Measurements from ENCODE around the gene PSKH1. TPM values are rescaled to one million over a fixed set of nuclear protein-coding genes. Genes with fewer than 3 reads are reported as not detected.
A peak's percentile ranks its signal among the peaks of the same experiment; 100 is the strongest.

PSKH1 gene
- total and polyA plus RNA-seq, 4 donors = 15.2 to 30.4 (median 22.9) TPM

DNA sequence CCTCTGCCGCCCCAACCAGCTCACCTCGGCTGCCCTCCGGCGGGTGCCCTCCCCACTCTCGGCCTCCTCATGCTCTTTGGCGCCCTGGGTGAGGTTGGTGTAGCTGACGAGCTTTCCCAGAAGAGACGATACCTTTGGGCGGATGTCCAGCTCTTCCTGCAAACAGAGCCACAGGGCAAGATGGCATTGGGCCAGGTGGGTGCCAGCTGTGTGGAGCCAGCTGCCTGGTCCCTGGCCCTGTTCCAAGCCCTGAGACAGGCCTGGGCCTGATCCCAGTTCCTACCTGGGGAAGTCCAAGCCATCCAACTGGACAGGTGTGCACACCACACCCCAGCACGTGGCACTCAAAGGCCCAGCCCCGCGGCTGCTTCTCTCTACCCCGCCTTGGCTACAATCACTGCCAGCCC, 68.5 kb downstream of the PSKH1 start:
- Histone ChIP-seq H3K36me3 (ENCODE audit: control insufficient read depth in 1 of 2, insufficient read depth in 2 of 2, low read length in 1 of 2) (peaks cover 0 to 9% of the 10 kb centered on the region in 2 donors), H3K27me3 (ENCODE audit: control insufficient read depth in 1 of 2, insufficient read depth in 2 of 2, low read length in 1 of 2) (no peaks in the 10 kb centered on the region), H3K9me3 (ENCODE audit: control insufficient read depth, low read length) (no peaks in the 10 kb centered on the region), H3K4me1 (ENCODE audit: control insufficient read depth in 1 of 2, insufficient read depth in 2 of 2, low read length in 2 of 2) (no peaks in the 10 kb centered on the region), H3K27ac (ENCODE audit: low read depth in 1 of 2, low read length in 2 of 2) (no peak overlapping the region), H3K4me3 (ENCODE audit: low read length in 2 of 2) (no peak overlapping the region)
- DNase-seq = peak in 1 of 2 donors; percentile 64
- intact Hi-C loops (cut with DNase I) = no loop called here
- WGBS, 2 donors = 69 to 73% methylated on average over 13 of the region's 13 CpGs
- no peak for ATAC-seq (ENCODE audit: low FRiP score)

DNA sequence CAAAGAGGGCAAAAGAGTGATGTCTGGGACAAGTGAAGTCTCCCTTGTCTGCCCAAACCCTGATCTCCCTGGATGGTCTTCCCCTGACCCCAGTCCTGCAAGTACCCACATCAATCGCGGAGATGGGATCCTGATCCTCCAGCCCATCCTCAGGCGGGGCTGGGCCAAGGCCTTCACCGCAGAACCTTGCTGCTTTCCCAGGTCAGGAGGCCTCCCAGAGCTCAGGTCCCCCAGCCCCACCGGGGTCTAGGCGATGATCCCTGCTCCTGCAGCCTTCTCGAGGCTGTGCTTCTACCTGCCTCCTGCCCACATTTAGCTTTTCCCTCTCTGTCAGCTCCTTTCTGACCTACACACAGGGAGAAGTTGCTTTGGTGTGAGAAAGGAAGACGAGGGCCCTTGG, 69.1 kb downstream of the PSKH1 start:
- ATAC-seq (ENCODE audit: low FRiP score) (no peak), DNase-seq (no peak)
- no peaks in the 10 kb centered on the region for H3K9me3 ChIP-seq (ENCODE audit: control insufficient read depth, low read length)
- WGBS, 2 donors = 89 to 90% methylated on average over 8 of the region's 8 CpGs
- no peaks in the 10 kb centered on the region for H3K27me3 ChIP-seq (ENCODE audit: control insufficient read depth in 1 of 2, insufficient read depth in 2 of 2, low read length in 1 of 2)
- H3K27ac ChIP-seq (ENCODE audit: low read depth in 1 of 2, low read length in 2 of 2) = no peak overlapping the region
- H3K4me1 ChIP-seq (ENCODE audit: control insufficient read depth in 1 of 2, insufficient read depth in 2 of 2, low read length in 2 of 2) = no peaks in the 10 kb centered on the region
- H3K36me3 ChIP-seq (ENCODE audit: control insufficient read depth in 1 of 2, insufficient read depth in 2 of 2, low read length in 1 of 2) = peaks cover 0 to 9% of the 10 kb centered on the region in 2 donors
- intact Hi-C loops (cut with DNase I) = no loop called here
- no peak overlapping the region for H3K4me3 ChIP-seq (ENCODE audit: low read length in 2 of 2)

DNA sequence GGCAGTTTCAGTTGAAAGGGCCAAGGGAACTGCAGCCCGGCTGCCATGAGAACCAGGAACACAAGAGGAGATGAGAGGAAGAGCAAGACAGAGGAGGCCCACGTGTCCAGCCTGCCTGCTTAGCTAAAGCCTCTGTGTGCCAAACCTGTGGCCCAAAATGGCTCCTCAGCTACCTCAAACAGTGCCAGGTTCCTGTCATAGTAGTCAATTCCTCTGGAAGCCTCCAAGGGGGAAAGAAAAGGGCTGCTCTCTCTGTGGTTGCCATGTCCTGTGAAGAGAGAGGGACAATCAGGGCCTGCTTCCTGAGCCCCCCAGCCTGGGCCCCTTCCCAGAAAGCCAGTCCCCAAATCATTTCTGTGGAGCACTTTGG, 70.2 kb downstream of the PSKH1 start:
- Histone ChIP-seq H3K27ac (ENCODE audit: low read depth in 1 of 2, low read length in 2 of 2) (no peak overlapping the region), H3K27me3 (ENCODE audit: control insufficient read depth in 1 of 2, insufficient read depth in 2 of 2, low read length in 1 of 2) (no peaks in the 10 kb centered on the region), H3K36me3 (ENCODE audit: control insufficient read depth in 1 of 2, insufficient read depth in 2 of 2, low read length in 1 of 2) (peaks cover 0 to 9% of the 10 kb centered on the region in 2 donors), H3K4me1 (ENCODE audit: control insufficient read depth in 1 of 2, insufficient read depth in 2 of 2, low read length in 2 of 2) (no peaks in the 10 kb centered on the region), H3K9me3 (ENCODE audit: control insufficient read depth, low read length) (no peaks in the 10 kb centered on the region), H3K4me3 (ENCODE audit: low read length in 2 of 2) (no peak overlapping the region)
- no peak for DNase-seq
- no peak for ATAC-seq (ENCODE audit: low FRiP score)
- intact Hi-C loops (cut with DNase I) = no loop called here
- WGBS, 2 donors = 35 to 49% methylated on average over 2 of the region's 2 CpGs

DNA sequence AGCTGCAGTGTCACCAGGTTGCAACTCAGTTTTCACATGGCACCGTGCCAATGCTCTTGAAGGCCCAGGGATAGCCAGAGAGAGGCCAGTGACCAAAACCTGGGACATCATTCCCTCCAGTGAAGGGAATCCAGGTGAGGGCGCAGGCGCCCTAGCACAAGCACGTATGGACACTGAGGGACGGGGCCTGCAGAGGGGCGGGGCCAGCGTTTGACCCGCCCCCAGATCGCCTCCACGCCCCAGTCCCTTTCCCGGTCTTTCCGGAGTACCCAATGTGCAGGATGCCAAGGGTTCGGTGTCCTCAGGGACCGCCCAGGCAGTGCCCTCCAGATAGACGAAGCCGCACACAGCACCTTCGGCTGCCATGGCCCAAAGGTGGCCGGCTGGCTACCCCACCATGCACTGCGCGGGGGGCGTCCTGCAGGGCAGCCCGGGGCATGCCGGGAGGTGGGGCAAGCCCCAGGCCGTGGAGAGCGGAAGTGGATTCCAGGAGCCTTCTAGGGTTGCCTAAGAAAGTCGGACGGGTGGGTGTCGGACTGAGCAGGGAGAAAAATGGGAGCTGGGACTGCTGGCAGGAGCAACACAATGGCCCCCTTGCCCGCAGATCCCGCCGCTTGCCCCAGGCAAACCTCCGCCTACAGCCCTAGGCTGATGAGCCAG, 70.7 kb downstream of the PSKH1 start:
- WGBS, 2 donors = 22 to 27% methylated on average over 32 of the region's 32 CpGs
- Histone ChIP-seq H3K27ac (ENCODE audit: low read depth in 1 of 2, low read length in 2 of 2) (no peak overlapping the region), H3K27me3 (ENCODE audit: control insufficient read depth in 1 of 2, insufficient read depth in 2 of 2, low read length in 1 of 2) (no peaks in the 10 kb centered on the region), H3K4me1 (ENCODE audit: control insufficient read depth in 1 of 2, insufficient read depth in 2 of 2, low read length in 2 of 2) (no peaks in the 10 kb centered on the region), H3K4me3 (ENCODE audit: low read length in 2 of 2) (no peak overlapping the region), H3K9me3 (ENCODE audit: control insufficient read depth, low read length) (no peaks in the 10 kb centered on the region), H3K36me3 (ENCODE audit: control insufficient read depth in 1 of 2, insufficient read depth in 2 of 2, low read length in 1 of 2) (peaks cover 0 to 9% of the 10 kb centered on the region in 2 donors)
- peak in 1 of 2 donors; percentile 80 for DNase-seq
- no peak for ATAC-seq (ENCODE audit: low FRiP score)
- intact Hi-C loops (cut with DNase I) = no loop called here

DNA sequence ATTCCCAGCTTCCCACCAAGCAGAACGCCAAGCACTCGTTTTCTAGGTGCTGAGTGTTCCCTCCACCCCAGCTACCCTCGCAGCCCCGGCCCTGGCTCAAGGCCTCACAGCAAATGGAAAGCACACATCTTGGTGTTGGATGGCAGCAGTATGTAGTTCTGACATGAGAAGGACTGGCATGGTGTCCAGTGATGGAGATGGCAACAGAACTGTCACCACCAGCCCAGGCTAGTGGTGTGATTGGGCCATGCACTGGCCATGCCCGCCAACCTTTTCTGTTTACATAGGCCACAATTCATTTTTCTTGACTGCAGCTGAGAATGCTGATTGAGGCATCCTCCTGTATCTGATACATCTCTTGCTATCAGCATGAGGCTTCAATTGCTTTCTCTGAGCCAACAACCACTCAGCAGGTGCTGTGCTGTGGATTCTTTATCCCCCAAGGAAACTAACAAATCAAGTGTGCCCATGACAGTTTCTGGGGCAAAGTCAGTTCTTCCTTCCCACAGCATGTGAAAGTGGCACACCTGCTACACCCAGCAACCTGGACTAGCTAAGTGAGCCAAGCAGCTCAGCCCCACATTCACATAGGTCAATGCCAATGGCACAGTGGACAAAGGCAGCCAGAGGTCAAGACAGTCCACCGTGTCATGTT, 71.5 kb downstream of the PSKH1 start:
- Histone ChIP-seq H3K4me1 (ENCODE audit: control insufficient read depth in 1 of 2, insufficient read depth in 2 of 2, low read length in 2 of 2) (no peaks in the 10 kb centered on the region), H3K27ac (ENCODE audit: low read depth in 1 of 2, low read length in 2 of 2) (peak overlapping the region in 1 of 2 donors; percentile 23), H3K4me3 (ENCODE audit: low read length in 2 of 2) (no peak overlapping the region), H3K9me3 (ENCODE audit: control insufficient read depth, low read length) (no peaks in the 10 kb centered on the region), H3K27me3 (ENCODE audit: control insufficient read depth in 1 of 2, insufficient read depth in 2 of 2, low read length in 1 of 2) (no peaks in the 10 kb centered on the region), H3K36me3 (ENCODE audit: control insufficient read depth in 1 of 2, insufficient read depth in 2 of 2, low read length in 1 of 2) (peaks cover 0 to 9% of the 10 kb centered on the region in 2 donors)
- DNase-seq = no peak
- 32 to 35% methylated on average over 6 of the region's 6 CpGs for WGBS, 2 donors
- ATAC-seq (ENCODE audit: low FRiP score) = no peak
- intact Hi-C loops (cut with DNase I) = no loop called here

DNA sequence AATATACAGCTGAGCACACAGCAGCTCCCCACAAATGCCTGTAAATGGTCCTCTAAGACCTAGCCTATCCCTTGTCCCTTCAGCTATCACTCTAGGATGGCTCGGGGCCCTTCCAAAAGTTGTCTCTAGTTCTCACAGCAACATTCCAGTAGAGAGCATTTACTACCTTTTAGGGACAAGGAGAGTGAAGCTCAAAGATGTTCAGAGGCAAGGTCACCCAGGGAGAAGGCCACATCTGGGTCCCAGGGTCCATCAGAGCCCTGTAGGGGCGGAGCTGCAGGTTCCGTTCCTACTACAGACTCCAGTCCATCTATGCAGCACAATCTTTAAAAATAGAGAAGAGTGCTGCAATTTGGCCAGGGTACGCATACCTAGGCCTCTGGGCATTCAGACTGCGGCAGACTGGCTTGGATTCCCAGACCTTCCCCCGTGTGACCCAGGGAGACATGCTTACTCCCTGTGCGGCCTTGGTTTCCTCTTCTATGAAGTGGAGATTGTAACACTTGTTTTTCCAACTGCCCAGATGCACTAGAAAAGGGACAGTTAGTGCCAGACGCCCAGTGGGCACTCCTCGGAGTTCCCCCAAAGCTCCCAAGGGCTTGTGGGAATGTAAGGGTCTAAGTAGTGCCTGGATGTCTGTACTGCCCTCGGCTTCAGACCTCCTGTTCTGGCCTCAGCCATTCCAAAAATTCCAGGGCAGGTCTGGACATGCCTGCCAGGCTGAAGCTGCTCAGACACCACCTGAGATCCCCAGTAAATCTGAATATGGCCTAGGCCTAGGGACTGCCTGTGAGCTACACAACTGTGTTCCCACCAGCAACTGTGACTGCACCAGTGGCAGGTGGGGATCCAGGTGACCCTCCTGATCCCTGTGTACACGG, 72.9 kb downstream of the PSKH1 start:
- Histone ChIP-seq H3K27ac (ENCODE audit: low read depth in 1 of 2, low read length in 2 of 2) (peak overlapping the region in 1 of 2 donors; percentile 99), H3K4me1 (ENCODE audit: control insufficient read depth in 1 of 2, insufficient read depth in 2 of 2, low read length in 2 of 2) (no peaks in the 10 kb centered on the region)
- intact Hi-C loops (cut with DNase I) = no loop called here

DNA sequence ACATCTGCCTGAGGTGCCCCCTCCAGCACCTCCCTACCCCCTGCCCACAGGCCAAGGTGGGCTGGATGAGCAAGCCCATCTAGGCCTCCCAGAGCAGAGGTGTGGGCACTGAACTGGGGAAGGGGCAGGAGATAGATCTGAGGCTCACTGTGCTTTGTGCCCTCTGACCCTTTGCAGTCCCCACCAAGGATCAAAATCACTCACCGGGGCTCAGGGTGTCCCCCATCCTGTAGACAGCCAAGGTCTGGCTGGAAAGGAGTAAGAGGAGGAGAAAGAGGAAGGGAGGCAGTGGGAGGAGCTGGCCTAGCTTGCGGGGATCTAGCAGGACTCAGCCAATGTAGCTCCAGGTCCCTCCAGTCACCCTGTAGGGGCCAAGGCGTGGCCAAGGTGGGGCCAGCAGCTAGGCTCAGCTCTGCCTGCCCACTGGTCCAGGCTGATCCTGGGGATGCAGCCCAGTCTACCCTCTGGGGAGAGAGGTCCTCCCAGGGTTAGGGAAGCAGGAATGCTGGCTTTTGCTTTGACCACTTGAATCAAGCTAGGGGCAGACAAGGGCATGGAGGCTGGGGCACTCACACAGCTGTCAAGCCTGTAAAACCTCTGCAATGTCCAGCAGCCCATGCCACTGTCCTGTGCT, 73.6 kb downstream of the PSKH1 start:
- intact Hi-C loops (cut with DNase I) = no loop called here
- Histone ChIP-seq H3K9me3 (ENCODE audit: control insufficient read depth, low read length) (no peaks in the 10 kb centered on the region), H3K36me3 (ENCODE audit: control insufficient read depth in 1 of 2, insufficient read depth in 2 of 2, low read length in 1 of 2) (peaks cover 0 to 2% of the 10 kb centered on the region in 2 donors), H3K27me3 (ENCODE audit: control insufficient read depth in 1 of 2, insufficient read depth in 2 of 2, low read length in 1 of 2) (no peaks in the 10 kb centered on the region), H3K4me3 (ENCODE audit: low read length in 2 of 2) (peak overlapping the region; percentile 85 to 86), H3K27ac (ENCODE audit: low read depth in 1 of 2, low read length in 2 of 2) (peak overlapping the region in 1 of 2 donors; percentile 99), H3K4me1 (ENCODE audit: control insufficient read depth in 1 of 2, insufficient read depth in 2 of 2, low read length in 2 of 2) (no peaks in the 10 kb centered on the region)
- ATAC-seq (ENCODE audit: low FRiP score) = peak; percentile 16
- DNase-seq = peak in 1 of 2 donors; percentile 77
- WGBS, 2 donors = 0 to 12% methylated on average over 2 to 3 of the region's 3 CpGs

More for the DNA sequence above, 72.9 kb downstream of the PSKH1 start:
- ATAC-seq (ENCODE audit: low FRiP score) (no peak), DNase-seq (no peak)
- peaks cover 0 to 6% of the 10 kb centered on the region in 2 donors for H3K36me3 ChIP-seq (ENCODE audit: control insufficient read depth in 1 of 2, insufficient read depth in 2 of 2, low read length in 1 of 2)
- H3K9me3 ChIP-seq (ENCODE audit: control insufficient read depth, low read length) = no peaks in the 10 kb centered on the region
- no peaks in the 10 kb centered on the region for H3K27me3 ChIP-seq (ENCODE audit: control insufficient read depth in 1 of 2, insufficient read depth in 2 of 2, low read length in 1 of 2)
- no peak overlapping the region for H3K4me3 ChIP-seq (ENCODE audit: low read length in 2 of 2)
- WGBS, 2 donors = 12 to 13% methylated on average over 11 of the region's 11 CpGs

DNA sequence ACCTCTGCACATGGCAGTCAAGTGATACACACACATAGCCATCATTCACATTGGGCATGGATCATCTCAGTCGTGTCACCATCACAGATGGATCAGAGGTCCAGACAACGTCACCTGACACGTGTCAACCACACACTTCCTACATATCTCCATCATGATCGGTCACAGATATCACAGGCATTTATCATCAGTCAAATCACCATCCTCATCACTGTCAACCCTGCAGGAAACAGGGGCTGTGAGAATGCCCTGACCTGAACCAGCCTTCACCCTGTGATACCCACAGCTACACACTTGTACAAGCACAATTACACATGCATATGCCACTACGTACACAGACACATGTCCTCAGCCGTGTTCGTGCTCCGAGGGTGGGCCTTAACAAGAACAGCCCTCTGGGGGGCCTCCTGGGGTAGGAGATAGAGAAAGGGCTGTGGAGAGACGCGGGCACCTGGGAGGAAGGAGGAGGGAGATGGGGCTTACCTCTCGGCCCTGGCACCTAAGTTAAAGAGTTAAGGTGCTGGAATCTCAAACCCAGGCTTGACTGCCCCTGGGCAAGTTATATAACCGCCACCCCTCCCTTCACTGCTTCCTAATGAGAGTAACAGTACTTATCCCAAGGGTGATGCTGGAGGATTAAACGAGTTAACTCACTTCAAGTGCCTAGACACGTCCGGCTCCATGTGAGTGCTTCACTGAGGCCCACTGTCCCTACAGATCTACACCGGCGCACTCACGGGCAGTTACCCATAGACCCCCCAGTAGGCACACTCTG, 74.3 kb downstream of the PSKH1 start:
- no peak for DNase-seq
- WGBS, 2 donors = 1 to 2% methylated on average over 18 of the region's 18 CpGs
- Histone ChIP-seq H3K36me3 (ENCODE audit: control insufficient read depth in 1 of 2, insufficient read depth in 2 of 2, low read length in 1 of 2) (no peaks in the 10 kb centered on the region), H3K4me1 (ENCODE audit: control insufficient read depth in 1 of 2, insufficient read depth in 2 of 2, low read length in 2 of 2) (no peaks in the 10 kb centered on the region), H3K4me3 (ENCODE audit: low read length in 2 of 2) (peak overlapping the region; percentile 85 to 86), H3K27me3 (ENCODE audit: control insufficient read depth in 1 of 2, insufficient read depth in 2 of 2, low read length in 1 of 2) (no peaks in the 10 kb centered on the region), H3K27ac (ENCODE audit: low read depth in 1 of 2, low read length in 2 of 2) (peak overlapping the region; percentile 88 to 99), H3K9me3 (ENCODE audit: control insufficient read depth, low read length) (no peaks in the 10 kb centered on the region)
- ATAC-seq (ENCODE audit: low FRiP score) = no peak
- intact Hi-C loops (cut with DNase I) = no loop called here
